HG03575 (cell line): ENCODE data around the gene ERGIC1.

ENCODE experiments used
- ATAC-seq: cut with Tn5 transposase; IDR thresholded peaks from one replicate; pipeline ENCODE4 v1.9.1; 2021; ENCODE audit not compliant: unreplicated experiment, insufficient number of reproducible peaks, low FRiP score; ENCODE audit errors: extremely low read depth

ERGIC1 gene

DNA sequence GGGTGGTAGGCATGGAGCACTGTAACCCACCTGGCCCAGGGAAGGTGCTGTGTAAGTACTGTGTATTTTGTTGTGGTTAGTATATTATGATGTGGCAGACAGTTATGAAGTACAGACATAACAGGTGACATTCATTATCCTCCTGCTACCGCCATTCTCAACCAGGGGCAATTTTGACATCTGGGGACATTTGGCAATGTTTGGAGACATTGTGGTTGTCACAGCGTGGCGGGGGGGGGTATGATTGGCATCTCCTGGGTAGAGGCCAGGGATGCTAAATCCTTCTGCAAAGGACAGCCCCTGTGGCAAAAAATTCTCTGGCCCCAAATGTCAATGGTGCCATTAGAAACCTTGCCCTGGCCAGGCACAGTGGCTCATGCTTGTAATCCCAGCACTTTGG lies 115.4 kb downstream of the ERGIC1 start:
- ATAC-seq = no peak

GRCh38 chr5:172950176-172950965 lies 116.3 kb downstream of the ERGIC1 start:
- ATAC-seq = no peak

DNA sequence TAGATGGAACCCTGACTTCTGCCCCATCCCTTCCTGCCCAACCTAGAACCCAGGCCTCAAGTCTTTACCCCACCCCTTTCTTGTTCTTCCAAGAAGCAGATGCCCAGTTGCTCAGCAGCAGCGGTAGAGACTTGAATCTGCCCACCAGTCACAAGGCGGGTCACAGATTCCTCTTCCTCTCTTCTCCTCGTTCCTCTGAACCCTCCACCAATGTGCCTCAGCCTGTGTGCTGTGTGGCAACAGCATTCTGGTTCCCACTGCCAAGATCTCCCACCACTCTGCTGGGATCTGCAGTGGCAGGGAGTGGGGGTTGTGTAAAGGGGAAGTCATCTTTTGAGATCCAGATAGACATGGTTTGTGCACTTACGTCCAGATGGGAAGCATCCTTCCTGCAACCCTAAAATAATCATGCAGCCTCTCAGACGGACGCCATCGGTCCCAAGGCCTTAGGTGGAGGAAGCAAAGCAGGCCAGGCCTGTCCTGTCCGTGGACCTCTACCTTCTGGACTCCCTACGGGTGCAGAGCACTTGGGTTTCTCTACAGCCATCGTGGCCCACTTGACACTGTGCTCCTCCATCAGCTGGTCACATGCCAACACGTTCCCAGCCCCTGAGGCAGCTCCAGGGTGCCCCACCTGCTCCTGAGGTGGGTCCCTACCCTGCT lies 117.5 kb downstream of the ERGIC1 start:
- ATAC-seq = no peak

- ATAC-seq = no peak
Observed at GRCh38 chr5:172952034-172952511, 118.0 kb downstream of the ERGIC1 start.

DNA sequence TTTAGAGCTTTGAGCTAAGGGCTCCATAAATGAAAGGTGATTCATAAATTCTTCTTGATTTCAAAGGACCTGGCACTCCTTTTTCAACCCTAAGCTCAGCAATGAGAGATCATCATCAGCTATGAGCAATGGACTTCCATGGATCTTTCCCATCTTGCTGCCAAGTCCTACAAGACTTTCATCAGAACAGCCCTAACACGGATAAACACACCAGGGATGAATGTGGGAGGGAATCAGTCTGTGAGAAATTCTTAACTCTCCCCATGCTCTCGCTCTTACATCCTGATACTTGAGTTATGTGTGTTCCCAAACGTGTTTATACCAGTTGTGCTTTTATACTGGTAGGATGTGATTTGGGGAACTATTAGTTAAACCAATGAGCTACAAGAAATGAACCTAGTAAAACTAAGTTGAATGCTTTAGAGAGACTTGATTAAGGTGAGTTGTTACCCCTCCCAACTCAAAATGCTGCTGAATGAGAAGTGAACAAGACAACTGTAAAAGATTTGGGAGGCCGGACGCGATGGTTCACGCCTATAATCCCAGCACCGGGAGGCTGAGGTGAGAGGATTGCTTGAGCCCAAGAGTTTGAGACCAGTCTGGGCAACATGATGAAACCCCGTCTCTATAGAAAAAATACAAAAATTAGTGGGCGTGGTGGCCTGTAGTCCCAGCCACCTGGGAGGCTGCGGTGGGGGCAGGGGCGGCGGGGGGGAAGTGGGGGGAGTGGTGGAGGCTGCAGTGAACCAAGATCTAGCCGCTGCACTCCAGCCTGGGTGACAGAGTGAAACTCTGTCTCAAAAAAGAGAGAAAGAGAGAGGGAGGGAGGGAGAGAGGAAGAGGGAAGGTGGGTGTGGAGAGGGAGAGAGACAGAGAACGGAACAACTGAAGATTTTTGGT lies 120.0 kb downstream of the ERGIC1 start:
- ATAC-seq = no peak

GRCh38 chr5:172954751-172955159 lies 120.7 kb downstream of the ERGIC1 start:
- no peak for ATAC-seq

DNA sequence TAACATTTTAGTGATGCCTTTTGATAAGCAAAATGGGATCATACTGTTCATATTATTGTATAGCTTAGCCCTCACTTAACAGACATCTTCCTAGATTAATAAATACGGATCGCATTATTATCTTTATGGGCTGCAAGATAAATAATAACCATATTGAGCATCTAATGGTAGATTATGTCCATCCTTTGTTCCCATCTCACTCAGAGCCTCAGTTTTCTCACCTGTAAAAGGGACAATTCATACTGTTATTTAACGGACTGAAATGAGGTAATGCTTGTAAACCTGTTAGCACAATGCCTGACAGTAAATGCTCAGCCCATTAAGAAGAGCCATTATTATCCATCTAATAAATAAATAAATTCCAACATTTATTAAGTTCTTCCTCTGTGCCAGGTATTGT lies 122.2 kb downstream of the ERGIC1 start:
- no peak for ATAC-seq

DNA sequence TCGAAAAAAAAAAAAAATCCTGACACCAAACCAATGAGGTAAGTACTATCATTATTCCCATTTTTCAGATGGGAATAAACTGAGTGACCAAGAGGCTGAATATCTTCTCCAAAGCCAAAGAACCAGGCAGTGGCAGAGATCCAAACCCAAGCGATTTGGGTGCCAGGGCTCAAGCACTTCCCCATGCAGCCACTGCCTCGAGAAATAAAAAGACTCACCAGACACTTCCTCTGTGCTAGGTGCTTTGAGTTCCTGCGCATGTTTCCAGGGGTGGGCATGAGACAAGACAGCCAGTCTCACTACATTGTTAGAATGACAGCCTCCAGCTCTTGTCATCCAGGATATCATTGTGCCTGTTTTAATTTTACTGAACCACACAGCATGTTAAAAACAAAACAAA lies 122.9 kb downstream of the ERGIC1 start:
- ATAC-seq = no peak

GRCh38 chr5:172957458-172957857 lies 123.4 kb downstream of the ERGIC1 start:
- no peak for ATAC-seq

DNA sequence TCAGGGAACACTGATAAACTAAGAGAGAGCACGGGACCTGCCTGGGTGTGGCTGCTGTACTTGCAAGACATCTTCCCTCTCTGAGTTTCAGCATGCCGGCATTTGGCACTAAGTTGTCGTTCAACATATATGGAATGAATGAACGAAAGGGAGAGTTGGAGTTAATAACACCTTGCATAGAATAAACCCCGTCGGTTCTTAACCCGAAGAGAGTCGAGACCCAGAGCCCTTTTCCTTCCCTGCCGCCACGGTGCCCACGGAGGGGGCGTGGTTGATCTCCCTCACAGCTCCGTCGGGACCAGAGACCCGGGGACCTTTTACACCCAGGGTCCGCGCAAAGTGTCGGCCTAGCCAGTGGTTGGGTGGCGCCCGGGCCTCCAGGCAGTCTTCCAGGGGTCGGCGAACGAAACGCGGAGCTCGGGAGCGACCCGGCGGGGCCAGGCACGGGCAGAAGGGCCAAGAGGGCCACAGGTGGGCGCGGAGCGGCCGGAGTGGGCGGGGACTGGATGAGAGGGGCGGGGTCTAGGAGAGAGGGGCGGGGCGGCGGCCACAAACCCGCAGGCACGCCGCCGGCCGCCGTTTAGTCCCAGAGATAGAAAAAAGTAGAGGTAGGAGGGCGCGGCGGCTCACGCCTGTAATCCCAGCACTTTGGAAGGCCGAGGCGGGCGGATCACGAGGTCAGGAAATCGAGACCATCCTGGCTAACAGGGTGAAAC lies 124.4 kb downstream of the ERGIC1 start:
- ATAC-seq = no peak

DNA sequence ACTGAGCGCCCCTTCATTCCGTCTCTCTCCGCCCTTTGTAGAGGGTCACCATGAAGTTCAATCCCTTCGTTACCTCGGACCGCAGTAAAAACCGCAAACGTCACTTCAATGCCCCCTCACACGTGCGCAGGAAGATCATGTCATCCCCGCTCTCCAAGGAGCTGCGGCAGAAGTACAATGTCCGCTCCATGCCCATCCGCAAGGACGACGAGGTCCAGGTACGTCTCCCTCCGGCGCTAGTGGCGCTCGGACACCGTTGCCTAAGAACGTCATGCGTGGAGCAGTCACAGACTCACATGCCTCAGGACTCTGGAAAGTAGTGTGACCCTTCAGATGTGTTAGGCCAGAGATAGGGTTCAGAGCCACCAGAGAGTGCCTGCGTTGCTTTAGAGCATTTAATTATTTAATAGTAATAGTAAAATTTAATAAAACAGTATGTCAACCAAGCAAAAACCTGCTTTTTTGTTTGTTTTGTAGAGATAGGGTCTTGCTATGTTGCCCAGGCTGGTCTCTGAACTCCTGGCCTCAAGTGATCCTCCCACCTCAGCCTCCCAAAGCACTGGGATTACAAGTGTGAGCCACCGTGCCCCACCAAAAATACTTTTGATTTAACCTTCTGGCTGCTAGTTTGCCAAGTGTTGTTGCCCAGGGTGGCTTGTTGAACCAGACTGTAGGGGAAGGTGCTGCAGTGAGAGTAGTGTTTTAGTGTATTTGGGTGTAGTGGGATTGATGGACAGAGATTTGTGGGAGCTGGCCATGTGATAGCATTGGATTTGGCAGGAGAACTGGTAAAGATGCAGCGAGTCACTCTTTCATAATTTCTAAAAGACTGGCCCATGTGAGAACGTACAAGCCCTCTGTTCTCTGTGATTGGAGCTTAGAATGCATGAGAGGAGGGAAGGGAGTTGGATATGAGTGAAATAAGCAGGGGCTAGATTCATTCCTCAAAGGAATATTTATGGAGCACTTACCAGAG lies 126.1 kb downstream of the ERGIC1 start:
- no peak for ATAC-seq

DNA sequence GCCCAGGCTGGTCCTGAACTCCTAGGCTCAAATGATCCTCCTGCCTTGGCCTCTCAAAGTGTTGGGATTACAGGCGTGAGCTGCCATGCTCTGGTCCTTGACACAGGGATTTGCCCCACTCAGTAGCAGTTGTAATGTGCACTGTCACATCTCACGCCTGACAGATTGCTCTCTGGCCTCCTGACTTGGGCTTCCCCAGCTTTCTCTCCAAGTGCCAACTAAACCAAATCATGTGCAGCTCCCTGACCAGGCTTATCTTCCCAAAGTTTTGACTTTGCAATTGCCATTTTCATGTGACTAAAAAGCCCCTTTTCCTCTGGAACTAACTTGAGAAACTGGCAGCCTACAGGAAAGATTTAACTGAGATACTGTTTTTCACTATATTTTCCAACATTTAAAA lies 135.9 kb downstream of the ERGIC1 start:
- no peak for ATAC-seq

DNA sequence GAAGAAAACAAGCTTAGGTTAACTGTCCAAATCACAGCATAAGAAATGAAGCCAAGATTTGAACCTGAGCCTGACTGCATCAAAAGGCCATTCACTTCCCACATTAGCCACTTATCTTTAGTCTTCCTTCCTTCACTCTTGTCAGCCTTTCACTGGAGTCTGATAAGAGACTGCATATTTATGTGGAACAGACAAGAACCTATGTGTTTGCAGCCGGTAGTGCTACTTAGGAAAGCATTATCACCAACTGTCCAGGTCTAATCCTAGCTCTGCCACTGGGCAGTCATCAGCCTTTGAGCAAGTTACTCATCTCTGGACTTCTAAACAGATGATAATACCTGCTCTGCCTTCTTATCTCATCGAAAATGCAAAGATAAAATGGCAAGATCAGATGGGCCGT lies 137.4 kb downstream of the ERGIC1 start:
- ATAC-seq = no peak

DNA sequence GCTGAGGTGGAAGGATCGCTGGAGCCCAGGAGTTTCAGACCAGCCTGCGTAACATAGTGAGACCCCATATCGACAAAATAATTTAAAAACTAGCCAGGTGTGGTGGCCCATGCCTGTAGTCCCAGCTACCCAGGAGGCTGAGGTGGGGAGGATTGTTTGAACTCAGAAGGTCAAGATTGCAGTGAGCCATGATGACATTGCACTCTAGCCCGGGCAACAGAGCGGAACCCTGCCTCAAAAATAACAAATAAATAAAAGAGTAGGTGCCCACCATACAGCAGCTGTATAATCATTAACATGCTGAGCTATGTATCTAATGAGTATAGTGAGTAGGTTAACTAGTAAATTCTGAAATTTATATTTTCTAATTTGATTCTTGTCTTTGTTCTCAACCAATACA lies 138.5 kb downstream of the ERGIC1 start:
- ATAC-seq = no peak

- no peak for ATAC-seq
Observed at GRCh38 chr5:172973127-172973916, 139.3 kb downstream of the ERGIC1 start.

GRCh38 chr5:172973931-172974330 lies 139.9 kb downstream of the ERGIC1 start:
- no peak for ATAC-seq

DNA sequence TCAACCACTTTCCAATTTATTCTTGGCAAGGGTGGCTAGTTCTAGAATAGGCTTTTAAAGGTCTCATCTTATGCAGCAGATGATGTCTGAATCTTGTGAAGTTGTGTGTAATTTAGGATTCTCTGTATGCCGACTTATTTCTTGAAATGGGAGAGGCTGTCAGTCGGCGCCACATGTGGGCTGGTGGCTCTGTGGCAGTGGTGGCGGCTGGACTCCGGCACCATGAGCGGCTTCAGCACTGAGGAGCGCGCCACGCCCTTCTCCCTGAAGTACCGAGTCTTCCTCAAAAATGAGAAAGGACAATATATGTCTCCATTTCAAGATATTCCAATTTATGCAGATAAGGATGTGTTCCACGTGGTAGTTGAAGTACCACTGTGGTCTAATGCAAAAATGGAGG lies 141.2 kb downstream of the ERGIC1 start:
- no peak for ATAC-seq
